Neuronal stem cell (in vitro differentiated cells): ENCODE measurements around the gene INHBE.
"Not testable (repeated sequence)": the region's sequence is repeated elsewhere in the genome, so short reads cannot be mapped to it uniquely, and the experiment has no call there.

Experiments used
- DNase-seq: peaks from one replicate; pipeline ENCODE4 v3.0.0-alpha.2; 2013; ENCODE audit warnings: low spot score
- H2AFZ ChIP-seq: one replicate; pipeline ENCODE4 v1.6.1; 2013; ENCODE audit warnings: mild to moderate bottlenecking, low read length, inconsistent platforms
- H2AK5ac ChIP-seq: 2 replicates; pipeline ENCODE4 v1.6.1; 2013; ENCODE audit warnings: low read depth, mild to moderate bottlenecking, inconsistent platforms, low read length, moderate library complexity, mixed read lengths
- H2BK120ac ChIP-seq: 2 replicates; pipeline ENCODE4 v1.6.1; 2013; ENCODE audit warnings: low read depth, mild to moderate bottlenecking, inconsistent platforms, low read length, moderate library complexity, mixed read lengths
- H2BK12ac ChIP-seq: one replicate; pipeline ENCODE4 v1.6.1; 2013; ENCODE audit warnings: low read length, inconsistent platforms
- H2BK15ac ChIP-seq: 2 replicates; pipeline ENCODE4 v1.6.1; 2013; ENCODE audit warnings: mild to moderate bottlenecking, low read length, inconsistent platforms, mixed read lengths
- H2BK5ac ChIP-seq: one replicate; pipeline ENCODE4 v1.6.1; 2013; ENCODE audit warnings: inconsistent platforms, mild to moderate bottlenecking, low read length, moderate library complexity
- H3K14ac ChIP-seq: one replicate; pipeline ENCODE4 v1.6.1; 2013; ENCODE audit warnings: low read length, inconsistent platforms
- H3K18ac ChIP-seq: 2 replicates; pipeline ENCODE4 v1.6.1; 2013; ENCODE audit warnings: low read length, inconsistent platforms
- H3K23ac ChIP-seq: 2 replicates; pipeline ENCODE4 v1.6.1; 2013; ENCODE audit warnings: low read depth, mild to moderate bottlenecking, mixed read lengths, low read length, inconsistent platforms; ENCODE audit not compliant: poor library complexity
- H3K27ac ChIP-seq: replicated peaks from 3 replicates; pipeline ENCODE4 v1.5.1; 2013; ENCODE audit warnings: low read length, inconsistent platforms
- H3K27me3 ChIP-seq, 3 experiments: 2 replicates each; pipeline ENCODE4 v1.6.1; 2013; ENCODE audit warnings: low read length in 3 of 3, mild to moderate bottlenecking in 2 of 3, inconsistent platforms in 1 of 3, low read depth in 1 of 3, mixed read lengths in 1 of 3, moderate library complexity in 1 of 3; ENCODE audit not compliant: control insufficient read depth in 3 of 3, insufficient read depth in 3 of 3
- H3K36me3 ChIP-seq, 2 donors: replicated peaks in 1 of 2; 2 replicates each; pipeline ENCODE4 v1.6.1; 2013; ENCODE audit warnings: low read length in 2 of 2; ENCODE audit not compliant: control insufficient read depth in 2 of 2, insufficient read depth in 2 of 2
- H3K4ac ChIP-seq: 2 replicates; pipeline ENCODE4 v1.6.1; 2013; ENCODE audit warnings: inconsistent platforms, mild to moderate bottlenecking, low read length, moderate library complexity
- H3K4me1 ChIP-seq, 2 donors: 1 replicate in 1 of 2; 2 replicates in 1 of 2; pipeline ENCODE4 v1.6.1; 2013; ENCODE audit warnings: low read length in 2 of 2, low read depth in 1 of 2; ENCODE audit not compliant: control insufficient read depth in 2 of 2, insufficient read depth in 1 of 2
- H3K4me2 ChIP-seq: one replicate; pipeline ENCODE4 v1.6.1; 2013; ENCODE audit warnings: mild to moderate bottlenecking, low read length, inconsistent platforms; ENCODE audit not compliant: insufficient read depth, poor library complexity, severe bottlenecking
- H3K4me3 ChIP-seq, 2 donors: 2 replicates each; pipeline ENCODE4 v1.5.1; 2013; ENCODE audit warnings: low read length in 2 of 2, mild to moderate bottlenecking in 2 of 2, inconsistent platforms in 1 of 2, moderate library complexity in 1 of 2
- H3K79me1 ChIP-seq: one replicate; pipeline ENCODE4 v1.6.1; 2013; ENCODE audit warnings: low read depth, mild to moderate bottlenecking, inconsistent platforms, low read length, moderate library complexity
- H3K9ac ChIP-seq: one replicate; pipeline ENCODE4 v1.6.1; 2013; ENCODE audit warnings: mild to moderate bottlenecking, low read depth, low read length, inconsistent platforms; ENCODE audit not compliant: poor library complexity
- H3K9me3 ChIP-seq, 2 donors: replicated peaks in 1 of 2; 2 replicates each; pipeline versions ENCODE3 to v1.6.1; 2013; ENCODE audit warnings: low read length in 2 of 2, mild to moderate bottlenecking in 2 of 2, inconsistent platforms in 1 of 2, low read depth in 1 of 2, mixed read lengths in 1 of 2, moderate library complexity in 1 of 2; ENCODE audit not compliant: control insufficient read depth in 2 of 2, insufficient read depth in 1 of 2
- H4K8ac ChIP-seq: one replicate; pipeline ENCODE4 v1.6.1; 2013; ENCODE audit warnings: low read depth, mild to moderate bottlenecking, inconsistent platforms, low read length, moderate library complexity
- H4K91ac ChIP-seq: one replicate; pipeline ENCODE4 v1.6.1; 2013; ENCODE audit warnings: low read length, low read depth, mild to moderate bottlenecking, inconsistent platforms; ENCODE audit not compliant: poor library complexity
- WGBS, 2 donors: extraction: QIAGEN DNeasy Blood & Tissue Kit; methylation state at CpG; one replicate each; pipeline ENCODE4 v1.1.7; 2013; ENCODE audit warnings: missing lambda C conversion rate in 2 of 2, mixed read lengths in 1 of 2; ENCODE audit not compliant: insufficient read length in 2 of 2, insufficient replicate concordance in 1 of 2; ENCODE audit errors: extremely low coverage in 2 of 2; 5-methylcytosine and 5-hydroxymethylcytosine counted together

The INHBE gene

GRCh38 chr12:57441846-57442427 lies 13.2 kb upstream of the INHBE start:
- no peaks in the 10 kb centered on the region for H3K27me3 ChIP-seq
- H3K18ac ChIP-seq, result no peak overlapping the region
- no peak for DNase-seq

GRCh38 chr12:57444337-57444736 lies 10.8 kb upstream of the INHBE start:
- H2BK5ac ChIP-seq, H3K18ac ChIP-seq, H2AK5ac ChIP-seq, H4K8ac ChIP-seq, H3K23ac ChIP-seq, H3K36me3 ChIP-seq, H3K14ac ChIP-seq, H4K91ac ChIP-seq, H3K9me3 ChIP-seq, H3K4ac ChIP-seq, H3K9ac ChIP-seq, H2BK15ac ChIP-seq, H2BK120ac ChIP-seq, H3K4me2 ChIP-seq, H3K4me3 ChIP-seq, H2AFZ ChIP-seq, H3K27ac ChIP-seq, H3K4me1 ChIP-seq, H3K27me3 ChIP-seq, H3K79me1 ChIP-seq, DNase-seq, H2BK12ac ChIP-seq: not testable (repeated sequence)
- WGBS, 2 donors, result no CpG with 5 or more reads among the region's 6 CpGs

More at GRCh38 chr12:57441846-57442427, 13.2 kb upstream of the INHBE start:
- Histone ChIP-seq H3K23ac (no peak overlapping the region), H3K79me1 (no peaks in the 10 kb centered on the region), H2BK120ac (no peak overlapping the region), H2BK15ac (no peak overlapping the region), H3K9ac (no peak overlapping the region), H3K4ac (no peak overlapping the region), H3K27ac (no peak overlapping the region), H3K9me3 (peaks cover 0 to 2% of the 10 kb centered on the region in 2 donors), H2BK5ac (no peak overlapping the region), H3K4me2 (no peak overlapping the region), H3K36me3 (no peaks in the 10 kb centered on the region), H3K4me1 (no peaks in the 10 kb centered on the region), H2BK12ac (no peak overlapping the region), H3K14ac (no peak overlapping the region), H2AK5ac (no peak overlapping the region), H4K91ac (no peak overlapping the region), H3K4me3 (no peak overlapping the region), H4K8ac (no peak overlapping the region), H2AFZ (no peak overlapping the region)
- no CpG with 5 or more reads among the region's 1 CpG for WGBS, 2 donors

GRCh38 chr12:57444744-57445143 lies 10.4 kb upstream of the INHBE start:
- Histone ChIP-seq H2AK5ac (no peak overlapping the region), H4K91ac (no peak overlapping the region), H3K18ac (no peak overlapping the region), H2BK5ac (no peak overlapping the region), H3K14ac (no peak overlapping the region), H3K4me1 (no peaks in the 10 kb centered on the region), H3K27me3 (no peaks in the 10 kb centered on the region), H2AFZ (no peak overlapping the region), H3K9ac (no peak overlapping the region), H3K27ac (no peak overlapping the region), H2BK120ac (no peak overlapping the region), H3K23ac (no peak overlapping the region), H3K4me2 (no peak overlapping the region), H3K79me1 (no peaks in the 10 kb centered on the region), H2BK15ac (no peak overlapping the region), H3K36me3 (no peaks in the 10 kb centered on the region), H4K8ac (no peak overlapping the region), H3K4me3 (no peak overlapping the region), H3K9me3 (peaks cover 0 to 2% of the 10 kb centered on the region in 2 donors), H3K4ac (no peak overlapping the region), H2BK12ac (no peak overlapping the region)
- no peak for DNase-seq
- WGBS, 2 donors, result no CpG with 5 or more reads among the region's 5 CpGs

DNA sequence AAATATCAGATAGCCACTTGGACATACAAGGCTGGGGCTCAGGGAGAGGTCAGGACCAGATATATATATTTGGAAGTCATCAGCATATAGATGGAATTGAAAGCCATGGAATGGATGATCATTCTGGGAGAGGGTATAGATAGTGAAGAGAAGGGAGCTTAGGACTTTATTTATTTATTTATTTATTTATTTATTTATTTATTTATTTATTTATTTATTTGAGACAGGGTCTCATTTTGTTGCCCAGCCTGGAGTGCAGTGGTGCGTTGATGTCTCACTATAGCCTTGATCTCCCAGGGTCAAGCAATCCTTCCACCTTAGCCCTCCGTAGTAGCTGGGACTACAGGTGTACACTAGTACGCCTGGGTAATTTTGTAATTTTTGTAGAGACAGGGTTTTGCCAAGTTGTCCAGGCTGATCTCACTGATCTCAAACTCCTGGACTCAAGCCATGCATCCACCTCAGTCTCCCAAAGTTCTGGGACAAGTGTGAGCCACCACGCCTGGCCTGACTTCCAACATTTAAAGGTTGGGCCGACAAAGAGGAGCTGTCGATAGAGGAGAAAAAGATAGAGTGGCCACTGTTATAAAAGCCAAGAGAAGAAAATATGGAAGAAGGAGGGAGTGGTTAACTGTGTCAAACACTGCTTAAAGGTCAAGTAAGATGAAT lies 8.7 kb upstream of the INHBE start:
- Histone ChIP-seq H2BK5ac (no peak overlapping the region), H3K18ac (no peak overlapping the region), H2BK120ac (no peak overlapping the region), H3K4me1 (no peaks in the 10 kb centered on the region), H3K27me3 (peaks cover 0 to 11% (median 0%) of the 10 kb centered on the region in 3 experiments), H2BK12ac (no peak overlapping the region), H3K4me3 (no peak overlapping the region), H2AK5ac (no peak overlapping the region), H3K4ac (no peak overlapping the region), H3K9ac (no peak overlapping the region), H3K79me1 (no peaks in the 10 kb centered on the region), H3K36me3 (no peaks in the 10 kb centered on the region), H4K91ac (no peak overlapping the region), H4K8ac (no peak overlapping the region), H3K14ac (no peak overlapping the region), H3K4me2 (no peak overlapping the region), H3K23ac (no peak overlapping the region), H2AFZ (no peak overlapping the region), H3K9me3 (peaks cover 0 to 2% of the 10 kb centered on the region in 2 donors), H3K27ac (no peak overlapping the region), H2BK15ac (no peak overlapping the region)
- DNase-seq, result no peak
- no CpG with 5 or more reads among the region's 6 CpGs for WGBS, 2 donors
